Transverse colon (tissue), 4 donors: ENCODE measurements around the gene LMF1. TPM values are rescaled to one million over a fixed set of nuclear protein-coding genes. Genes with fewer than 3 reads are reported as not detected.

ENCODE experiments used
- DNase-seq: peaks from one replicate; pipeline ENCODE4 v3.0.0-alpha.2; 2019
- H3K27ac ChIP-seq, 4 donors: fragments of 200-600 bp; sonication (generic); 2 replicates each; pipeline ENCODE4 v1.5.1; 2016 to 2018; ENCODE audit warnings: inconsistent platforms in 4 of 4
- H3K27me3 ChIP-seq: fragments of 200-600 bp; sonication (generic); 2 replicates; pipeline ENCODE4 v1.5.1; 2017; ENCODE audit warnings: inconsistent platforms
- H3K36me3 ChIP-seq, 4 donors: fragments of 200-600 bp; sonication (generic); 2 replicates each; pipeline ENCODE4 v1.5.1; 2017 to 2019; ENCODE audit warnings: inconsistent platforms in 4 of 4
- H3K4me1 ChIP-seq, 4 donors: fragments of 200-600 bp; sonication (generic); 2 replicates each; pipeline ENCODE4 v1.5.1; 2017 to 2020; ENCODE audit warnings: inconsistent platforms in 4 of 4
- H3K4me3 ChIP-seq, 4 donors: fragments of 200-600 bp; sonication (generic); 1 replicate in 1 of 4; 2 replicates in 3 of 4; pipeline versions ENCODE4 v1.5.1 to v1.6.1; 2017 to 2019; ENCODE audit warnings: inconsistent platforms in 4 of 4
- H3K9me3 ChIP-seq, 2 donors: fragments of 200-600 bp; sonication (generic); 2 replicates each; pipeline ENCODE4 v1.5.1; 2017 to 2019; ENCODE audit warnings: inconsistent platforms in 2 of 2
- CTCF ChIP-seq, 5 experiments: fragments of 200-600 bp in 3 of 5; fragments of 450-650 bp in 2 of 5; sonication (generic) in 3 of 5; IDR thresholded peaks; 1 replicate in 2 of 5; 2 replicates in 3 of 5; pipeline ENCODE4 v1.5.1; 2016 to 2017; ENCODE audit warnings: antibody characterized with exemption in 5 of 5, inconsistent platforms in 3 of 5, mild to moderate bottlenecking in 2 of 5, moderate library complexity in 1 of 5
- EP300 ChIP-seq: sonication (generic); formaldehyde crosslinking; IDR thresholded peaks from one replicate; pipeline ENCODE4 v1.6.1; 2017; ENCODE audit warnings: antibody characterized with exemption, low read depth
- POLR2A ChIP-seq: fragments of 450-650 bp; IDR thresholded peaks from one replicate; pipeline ENCODE4 v1.6.1; 2016; ENCODE audit warnings: antibody characterized with exemption, mild to moderate bottlenecking, moderate library complexity
- POLR2AphosphoS5 ChIP-seq, 3 donors: sonication (generic); formaldehyde crosslinking; IDR thresholded peaks; one replicate each; pipeline ENCODE4 v1.6.1; 2016; ENCODE audit warnings: antibody characterized with exemption in 3 of 3
- WGBS, 2 donors: methylation state at CpG; one replicate each; pipeline ENCODE4 v1.1.5; 2018; ENCODE audit warnings: low coverage in 1 of 2; 5-methylcytosine and 5-hydroxymethylcytosine counted together
- in situ Hi-C, 4 donors: fragments of 200-750 bp; cut with MboI; loops; one replicate each; pipeline versions ENCODE4 v1.15.0 to v1.15.1; 2017; ENCODE audit warnings: low sequenced_read_pairs in 3 of 4, low pct_ligation_motif_present in 1 of 4, low pct_unique_long_range_greater_than_20kb in 1 of 4
- intact Hi-C: fragments of 100-400 bp; cut with DNase I; formaldehyde crosslinking; loops from one replicate; pipeline ENCODE4 v1.15.1; 2023; ENCODE audit warnings: low total_unique reads
- total RNA-seq, 4 donors: library from RNA; depleted of rRNA; stranded (reverse); fragments of >200 nt; gene quantifications; one replicate each; pipeline ENCODE4 v1.1.0, GENCODE V29; 2016

The LMF1 gene
- total RNA-seq, 4 donors from 2014 or later: 15.9 to 34.8 (median 19.6) TPM

GRCh38 chr16:933581-933980, 37.2 kb downstream of the LMF1 start:
- Histone ChIP-seq H3K27ac (no peak overlapping the region), H3K4me3 (no peak overlapping the region), H3K9me3 (no peaks in the 10 kb centered on the region), H3K36me3 (peaks cover 0 to 4% (median 0%) of the 10 kb centered on the region in 4 donors), H3K4me1 (no peaks in the 10 kb centered on the region), H3K27me3 (no peaks in the 10 kb centered on the region)
- WGBS, 2 donors: 97% methylated on average over 15 of the region's 15 CpGs; no CpG with 5 or more reads in 1 of the 2 donors
- DNase-seq: no peak
- intact Hi-C loops (no loop called here), in situ Hi-C loops (no loop called here)
- TF ChIP-seq CTCF (IDR thresholded peaks at IDR 0.05): no peak
- TF ChIP-seq EP300: no peak
- no peak for TF ChIP-seq POLR2AphosphoS5 (IDR thresholded peaks at IDR 0.05)
- no peak for TF ChIP-seq POLR2A

GRCh38 chr16:932831-933330, 37.9 kb downstream of the LMF1 start:
- in situ Hi-C loops (no loop called here), intact Hi-C loops (no loop called here)
- no peak for TF ChIP-seq POLR2A
- TF ChIP-seq EP300: no peak
- Histone ChIP-seq H3K9me3 (no peaks in the 10 kb centered on the region), H3K27me3 (no peaks in the 10 kb centered on the region), H3K36me3 (peaks cover 0 to 4% (median 0%) of the 10 kb centered on the region in 4 donors), H3K27ac (no peak overlapping the region), H3K4me1 (no peaks in the 10 kb centered on the region), H3K4me3 (no peak overlapping the region)
- 91 to 93% methylated on average over 5 to 21 of the region's 21 CpGs for WGBS, 2 donors
- DNase-seq: no peak

DNA sequence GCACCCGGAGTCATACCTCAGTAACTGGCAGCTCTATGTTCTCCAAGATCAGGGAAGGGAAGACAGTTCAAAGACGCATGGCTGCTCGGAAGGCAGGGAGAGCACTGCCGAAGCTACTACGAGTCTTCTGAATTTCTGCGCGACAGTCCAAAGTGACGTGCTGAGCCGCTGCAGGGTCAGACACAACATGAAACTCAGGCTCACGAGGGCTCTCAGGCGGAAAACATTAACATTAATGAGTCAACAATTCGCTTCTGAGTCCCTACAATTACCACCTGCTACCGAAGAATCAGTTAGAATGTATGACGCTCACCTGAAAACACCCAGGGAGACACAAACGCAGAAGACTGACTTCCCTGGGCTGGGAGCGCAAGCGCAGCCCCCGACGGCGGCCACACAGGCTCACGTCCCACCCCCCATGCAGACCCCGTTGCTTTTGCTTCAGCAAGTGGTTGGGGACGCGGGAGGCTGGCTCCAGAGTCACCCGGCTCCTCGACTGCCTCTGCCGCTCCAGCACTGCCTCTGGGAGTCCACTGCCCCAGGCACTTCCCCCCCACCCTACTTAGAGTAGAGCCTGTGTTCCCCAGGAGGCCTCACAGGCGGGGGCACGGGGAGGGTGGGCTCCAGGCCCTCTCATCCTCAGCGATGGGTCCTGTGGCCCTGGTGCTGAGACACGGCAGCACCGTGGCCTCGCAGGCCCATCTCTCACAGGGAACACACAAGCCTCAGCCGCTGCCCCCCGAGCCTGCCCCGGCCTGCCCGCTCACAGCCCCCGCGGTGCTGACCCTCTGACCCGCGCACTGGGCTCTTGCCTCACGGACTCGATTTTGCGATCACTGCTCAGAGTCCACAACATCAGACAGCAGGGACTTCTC, 38.9 kb downstream of the LMF1 start:
- WGBS, 2 donors: 90% methylated on average over 2 to 44 of the region's 44 CpGs
- H3K4me1 ChIP-seq: no peaks in the 10 kb centered on the region
- H3K4me3 ChIP-seq: no peak overlapping the region
- intact Hi-C loops: no loop called here
- in situ Hi-C loops: no loop called here
- no peak overlapping the region for H3K27ac ChIP-seq
- no peak for TF ChIP-seq POLR2AphosphoS5 (IDR thresholded peaks at IDR 0.05)
- no peak for TF ChIP-seq CTCF (IDR thresholded peaks at IDR 0.05)
- TF ChIP-seq POLR2A: no peak
- TF ChIP-seq EP300: no peak
- H3K9me3 ChIP-seq: no peaks in the 10 kb centered on the region
- no peak for DNase-seq
- H3K27me3 ChIP-seq: no peaks in the 10 kb centered on the region
- H3K36me3 ChIP-seq: peaks cover 0 to 4% (median 0%) of the 10 kb centered on the region in 4 donors

DNA sequence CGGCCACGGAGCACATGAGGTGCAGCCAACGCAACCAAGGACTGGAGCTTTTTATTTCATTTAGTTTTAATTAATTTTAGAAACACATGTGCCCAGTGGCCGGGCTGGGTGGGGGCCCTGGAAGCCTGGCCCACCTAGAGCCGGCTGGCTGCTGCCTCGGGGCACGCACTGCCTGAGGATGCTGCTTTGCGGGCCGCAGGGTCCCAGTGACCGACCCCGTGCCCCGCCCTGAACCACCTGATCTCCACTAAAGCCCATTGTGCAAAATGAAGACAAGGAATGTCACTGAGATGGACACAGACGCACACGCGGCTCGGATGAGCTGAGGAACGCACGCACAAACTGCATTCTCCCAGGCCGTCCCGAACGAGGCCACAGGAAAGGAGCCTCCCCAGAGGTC, 39.6 kb downstream of the LMF1 start:
- DNase-seq: no peak
- Histone ChIP-seq H3K27me3 (no peaks in the 10 kb centered on the region), H3K4me3 (no peak overlapping the region), H3K9me3 (no peaks in the 10 kb centered on the region), H3K36me3 (peaks cover 0 to 4% (median 0%) of the 10 kb centered on the region in 4 donors), H3K4me1 (no peaks in the 10 kb centered on the region), H3K27ac (no peak overlapping the region)
- TF ChIP-seq POLR2AphosphoS5 (IDR thresholded peaks at IDR 0.05) (no peak), EP300 (no peak), POLR2A (no peak), CTCF (IDR thresholded peaks at IDR 0.05) (no peak)
- in situ Hi-C loops: no loop called here
- WGBS, 2 donors: 91% methylated on average over 21 of the region's 21 CpGs; no CpG with 5 or more reads in 1 of the 2 donors
- intact Hi-C loops: no loop called here
